ENCODE results near the gene CITED4.

DNA sequence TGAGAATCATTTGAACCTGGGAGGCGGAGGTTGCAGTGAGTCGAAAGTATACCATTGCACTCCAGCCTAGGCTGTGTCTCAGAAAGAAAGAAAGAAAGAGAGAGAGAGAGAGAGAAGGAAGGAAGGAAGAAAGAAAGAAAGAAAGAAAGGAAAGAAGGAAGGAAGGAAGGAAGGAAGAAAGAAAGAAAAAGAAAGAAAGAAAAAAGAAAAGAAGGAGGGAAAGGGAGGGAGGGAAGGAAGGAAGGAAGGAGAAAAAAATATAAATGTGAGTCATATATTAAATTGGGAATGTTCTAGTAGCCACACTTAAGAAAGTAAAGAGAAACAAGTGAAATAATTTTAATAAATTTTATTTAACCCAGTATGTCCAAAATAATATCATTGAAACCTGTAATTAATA, 16.7 kb upstream of the CITED4 start:
- TF ChIP-seq, protein P1, sequence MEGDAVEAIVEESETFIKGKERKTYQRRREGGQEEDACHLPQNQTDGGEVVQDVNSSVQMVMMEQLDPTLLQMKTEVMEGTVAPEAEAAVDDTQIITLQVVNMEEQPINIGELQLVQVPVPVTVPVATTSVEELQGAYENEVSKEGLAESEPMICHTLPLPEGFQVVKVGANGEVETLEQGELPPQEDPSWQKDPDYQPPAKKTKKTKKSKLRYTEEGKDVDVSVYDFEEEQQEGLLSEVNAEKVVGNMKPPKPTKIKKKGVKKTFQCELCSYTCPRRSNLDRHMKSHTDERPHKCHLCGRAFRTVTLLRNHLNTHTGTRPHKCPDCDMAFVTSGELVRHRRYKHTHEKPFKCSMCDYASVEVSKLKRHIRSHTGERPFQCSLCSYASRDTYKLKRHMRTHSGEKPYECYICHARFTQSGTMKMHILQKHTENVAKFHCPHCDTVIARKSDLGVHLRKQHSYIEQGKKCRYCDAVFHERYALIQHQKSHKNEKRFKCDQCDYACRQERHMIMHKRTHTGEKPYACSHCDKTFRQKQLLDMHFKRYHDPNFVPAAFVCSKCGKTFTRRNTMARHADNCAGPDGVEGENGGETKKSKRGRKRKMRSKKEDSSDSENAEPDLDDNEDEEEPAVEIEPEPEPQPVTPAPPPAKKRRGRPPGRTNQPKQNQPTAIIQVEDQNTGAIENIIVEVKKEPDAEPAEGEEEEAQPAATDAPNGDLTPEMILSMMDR (IDR thresholded peaks at IDR 0.05), result no peak
- no peak for TF ChIP-seq EP300 (IDR thresholded peaks at IDR 0.05)
- TF ChIP-seq POLR2AphosphoS5 (IDR thresholded peaks at IDR 0.05), result no peak
- TF ChIP-seq POLR2A (IDR thresholded peaks at IDR 0.05), result no peak

Data from gastroesophageal sphincter (tissue), 3 donors.